ENCODE measurements around the gene MRPS15.

Gene MRPS15

GRCh38 chr1:36406440-36406839 is 57.7 kb downstream of the MRPS15 start:
- Histone ChIP-seq H3K27me3 (no peaks in the 10 kb centered on the region), H3K4me3 (no peak overlapping the region), H3K4me1 (peaks cover 0 to 3% (median 0%) of the 10 kb centered on the region in 4 donors), H3K9me3 (no peaks in the 10 kb centered on the region), H3K36me3 (no peaks in the 10 kb centered on the region), H3K27ac (no peak overlapping the region)
- no peak for DNase-seq
- intact Hi-C loops (cut with DNase I; ENCODE audit: low total_unique reads) = no loop called here
- no peak for TF ChIP-seq CTCF (IDR thresholded peaks at IDR 0.05)
